Islet precursor cell (in vitro differentiated cells): Measurements from ENCODE around the gene SMCO1.
"Not testable (repeated sequence)": the region's sequence is repeated elsewhere in the genome, so short reads cannot be mapped to it uniquely, and the experiment has no call there.

Source experiments
- DNase-seq: peaks from one replicate; pipeline ENCODE4 v3.0.0-alpha.2; 2018

SMCO1 gene

DNA sequence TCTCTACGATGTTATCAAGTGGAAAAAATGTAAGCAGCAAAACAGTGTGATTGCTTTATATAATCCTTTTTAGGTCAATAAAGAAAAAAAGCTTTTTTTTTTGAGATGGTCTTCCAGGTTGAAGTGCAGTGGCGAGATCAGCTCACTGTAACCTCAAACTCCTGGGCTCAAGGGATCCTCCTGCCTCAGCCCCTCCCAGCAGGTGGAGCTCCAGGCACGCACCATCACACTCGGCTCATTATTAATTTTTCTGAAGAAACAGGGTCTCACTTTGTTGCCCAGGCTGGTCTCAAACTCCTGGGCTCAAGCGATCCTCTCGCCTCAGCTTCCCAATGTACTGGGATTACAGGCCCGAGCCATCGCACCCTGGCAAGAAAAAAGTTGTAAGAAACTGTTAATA lies 28.9 kb downstream of the SMCO1 start:
- DNase-seq = no peak

DNA sequence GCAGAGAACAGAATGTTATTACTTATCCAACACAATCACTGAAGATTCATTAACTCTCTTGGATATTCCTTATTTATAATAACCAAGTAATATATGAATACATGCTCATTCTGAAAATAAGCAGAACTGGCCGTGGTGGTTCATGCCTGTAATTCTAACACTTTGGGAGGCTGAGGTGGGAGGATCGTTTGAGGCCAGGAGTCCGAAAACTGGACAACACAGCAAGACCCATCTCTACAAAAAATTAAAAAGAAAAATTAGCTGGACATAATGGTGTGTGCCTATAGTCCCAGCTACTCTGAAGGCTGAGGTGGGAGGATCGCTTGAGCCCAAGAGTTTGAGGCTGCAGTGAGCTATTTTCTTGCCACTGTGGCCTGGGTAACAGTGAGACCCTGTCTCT lies 37.5 kb downstream of the SMCO1 start:
- DNase-seq = no peak

DNA sequence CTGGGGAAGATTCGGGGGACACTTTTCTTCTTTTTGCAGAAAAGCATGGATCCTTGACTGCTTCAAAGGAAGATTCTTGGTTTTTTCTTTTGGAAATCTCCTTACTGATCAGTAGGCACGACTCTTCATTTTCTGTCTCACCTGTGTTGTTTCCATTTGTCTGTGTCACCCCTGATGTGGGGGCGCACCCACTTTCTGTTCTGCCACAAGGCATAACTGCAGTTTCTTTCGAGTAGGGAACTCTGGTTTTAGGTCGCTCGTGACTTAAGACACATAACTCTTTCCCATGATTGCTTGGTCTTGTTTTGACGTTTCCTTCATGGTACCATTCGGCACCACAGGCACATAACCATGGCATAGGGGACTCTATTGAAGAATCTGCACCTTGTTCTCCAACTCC lies 42.9 kb downstream of the SMCO1 start:
- DNase-seq = no peak

DNA sequence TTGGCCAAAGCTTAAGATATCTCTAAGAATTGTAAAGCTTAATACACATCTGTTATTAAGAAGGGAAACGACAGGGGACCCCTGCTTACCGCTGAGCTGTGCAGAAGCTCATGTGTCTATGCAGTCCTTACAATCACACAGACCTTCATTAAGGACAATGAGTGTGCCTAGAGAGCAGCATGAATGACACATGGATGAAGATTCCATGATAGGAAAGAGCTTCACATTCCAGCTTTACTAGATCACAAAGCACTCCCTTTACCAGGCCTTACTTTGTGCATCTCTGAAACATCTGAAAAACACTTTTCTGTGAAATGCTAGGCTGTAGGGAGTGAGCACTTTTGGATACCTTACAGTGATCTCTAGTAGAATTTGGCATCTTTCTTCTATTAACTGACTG lies 43.6 kb downstream of the SMCO1 start:
- DNase-seq = no peak

DNA sequence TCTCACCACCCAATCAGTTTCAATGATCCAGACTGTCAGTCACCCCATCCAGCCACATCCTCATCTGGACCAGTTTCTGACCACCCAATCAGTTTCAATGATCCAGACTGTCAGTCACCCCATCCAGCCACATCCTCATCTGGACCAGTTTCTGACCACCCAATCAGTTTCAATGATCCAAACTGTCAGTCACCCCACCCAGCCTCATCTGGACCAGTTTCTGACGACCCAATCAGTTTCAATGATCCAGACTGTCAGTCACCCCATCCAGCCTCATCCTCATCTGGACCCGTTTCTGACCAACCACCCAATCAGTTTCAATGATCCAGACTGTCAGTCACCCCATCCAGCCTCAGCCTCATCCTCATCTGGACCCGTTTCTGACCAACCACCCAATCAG lies 45.0 kb downstream of the SMCO1 start:
- DNase-seq = not testable (repeated sequence)

DNA sequence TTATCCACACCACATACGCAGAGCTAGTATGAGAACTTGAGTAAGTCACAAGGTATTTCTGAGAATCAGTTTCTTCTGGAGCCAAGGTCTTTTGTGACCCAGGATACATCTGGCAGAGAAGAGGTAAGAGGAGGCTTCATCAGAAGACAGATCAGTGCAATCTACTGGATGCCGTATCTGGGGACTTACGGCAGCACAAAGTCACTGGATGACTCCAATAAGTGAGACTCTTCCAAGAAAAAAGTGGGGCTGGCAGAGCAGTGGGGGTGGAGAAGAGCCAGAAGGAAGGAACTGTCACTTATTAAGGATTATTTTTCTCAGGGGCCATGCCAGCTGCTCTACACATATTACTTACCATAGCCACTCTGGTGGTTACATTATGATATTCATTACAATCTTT lies 51.3 kb downstream of the SMCO1 start:
- no peak for DNase-seq

DNA sequence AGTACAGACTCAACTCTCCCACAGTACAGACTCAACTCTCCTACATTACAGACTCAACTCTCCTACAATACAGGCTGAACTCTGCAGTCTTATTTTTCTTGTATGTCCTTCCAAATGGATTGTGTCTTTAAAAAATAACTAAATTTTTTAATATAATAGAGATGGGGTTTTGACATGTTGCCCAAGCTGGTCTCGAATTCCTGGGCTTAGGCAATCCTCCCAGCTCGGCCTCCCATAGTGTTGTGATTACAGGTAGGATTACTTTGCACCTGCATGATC lies 51.7 kb downstream of the SMCO1 start:
- DNase-seq = no peak

DNA sequence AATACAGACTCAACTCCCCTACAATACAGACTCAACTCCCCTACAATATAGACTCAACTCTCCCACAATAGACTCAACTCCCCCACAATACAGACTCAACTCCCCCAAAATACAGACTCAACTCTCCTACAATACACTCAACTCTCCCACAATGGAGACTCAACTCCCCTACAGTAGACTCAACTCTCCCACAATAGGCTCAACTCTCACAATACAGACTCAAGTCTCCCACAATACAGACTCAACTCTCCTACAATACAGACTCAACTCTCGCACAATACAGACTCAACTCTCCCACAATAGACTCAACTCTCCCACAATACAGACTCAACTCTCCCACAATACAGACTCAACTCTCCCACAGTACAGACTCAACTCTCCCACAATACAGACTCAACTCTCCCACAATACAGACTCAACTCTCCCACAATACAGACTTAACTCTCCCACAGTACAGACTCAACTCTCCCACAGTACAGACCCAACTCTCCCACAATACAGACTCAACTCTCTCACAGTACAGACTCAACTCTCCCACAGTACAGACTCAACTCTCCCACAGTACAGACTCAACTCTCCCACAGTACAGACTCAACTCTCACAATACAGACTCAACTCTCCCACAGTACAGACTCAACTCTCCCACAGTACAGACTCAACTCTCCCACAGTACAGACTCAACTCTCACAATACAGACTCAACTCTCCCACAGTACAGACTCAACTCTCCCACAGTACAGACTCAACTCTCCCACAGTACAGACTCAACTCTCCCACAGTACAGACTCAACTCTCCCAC lies 52.3 kb downstream of the SMCO1 start:
- not testable (repeated sequence) for DNase-seq

DNA sequence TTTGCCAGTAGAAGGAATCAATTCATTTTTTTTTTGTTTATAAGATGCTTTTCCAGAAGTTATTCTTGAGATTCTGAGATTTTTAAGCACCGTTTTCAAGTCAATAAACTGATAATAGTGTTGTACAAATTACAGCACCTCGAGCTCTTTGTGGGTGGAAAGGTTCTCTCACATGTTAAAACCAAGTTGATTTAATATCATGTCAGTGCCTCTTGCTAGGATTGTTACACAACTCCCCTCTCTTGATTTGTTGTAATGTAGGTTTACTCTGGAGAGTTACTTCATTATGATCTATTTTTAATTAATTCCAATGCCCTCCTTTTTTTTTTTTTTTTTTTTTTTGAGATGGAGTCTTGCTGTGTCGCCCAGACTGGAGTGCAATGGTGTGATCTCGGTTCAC lies 57.1 kb downstream of the SMCO1 start:
- no peak for DNase-seq

DNA sequence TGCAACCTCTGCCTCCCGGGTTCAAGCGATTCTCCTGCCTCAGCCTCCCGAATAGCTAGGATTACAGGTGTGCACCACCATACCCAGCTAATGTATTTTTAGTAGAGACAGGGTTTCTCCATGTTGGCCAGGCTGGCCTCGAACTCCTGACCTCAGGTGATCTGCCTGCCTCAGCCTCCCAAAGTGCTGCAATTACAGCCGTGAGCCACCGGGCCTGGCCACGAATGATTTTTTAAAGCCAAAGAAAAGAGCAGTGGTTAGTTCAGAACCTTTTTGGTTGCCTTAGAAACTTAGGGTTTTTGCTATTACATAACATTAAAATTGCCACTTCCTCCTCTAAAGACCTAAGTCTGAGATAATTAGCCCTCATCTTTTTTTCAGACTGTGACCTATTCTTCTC lies 57.7 kb downstream of the SMCO1 start:
- DNase-seq = not testable (repeated sequence)
